CD8-positive, alpha-beta memory T cell (primary cell): ENCODE measurements around the gene AMN1. TPM values are rescaled to one million over a fixed set of nuclear protein-coding genes. Genes with fewer than 3 reads are reported as not detected.
"Not testable (repeated sequence)": the region's sequence is repeated elsewhere in the genome, so short reads cannot be mapped to it uniquely, and the experiment has no call there.

Source experiments
- CTCF ChIA-PET: fragments of 350-600 bp; sonication (Branson Sonifier 250); formaldehyde crosslinking; loops from one replicate; lab custom pipeline; 2021; ENCODE audit warnings: antibody characterized with exemption; lab: Charles Lee
- POLR2A ChIA-PET: fragments of 350-600 bp; sonication (Branson Sonifier 250); formaldehyde crosslinking; loops from one replicate; lab custom pipeline; 2021; ENCODE audit warnings: antibody characterized with exemption; lab: Charles Lee
- DNase-seq, 5 donors: peaks; one replicate each; pipeline versions ENCODE4 v3.0.0 to v3.0.0-alpha.2; 2020 to 2022; ENCODE audit warnings: mixed read lengths in 1 of 5
- H3K27ac ChIP-seq: one replicate; pipeline ENCODE4 v1.7.0; 2013; ENCODE audit warnings: low read depth, mild to moderate bottlenecking, low read length, moderate library complexity
- H3K27me3 ChIP-seq: 2 replicates; pipeline ENCODE4 v1.7.0; 2013; ENCODE audit warnings: low read length, mild to moderate bottlenecking; ENCODE audit not compliant: insufficient read depth, poor library complexity, severe bottlenecking
- H3K36me3 ChIP-seq: 2 replicates; pipeline ENCODE4 v1.7.0; 2013; ENCODE audit warnings: mild to moderate bottlenecking, low read length, moderate library complexity; ENCODE audit not compliant: insufficient read depth
- H3K4me1 ChIP-seq: 2 replicates; pipeline ENCODE4 v1.7.0; 2013; ENCODE audit warnings: mild to moderate bottlenecking, low read length, moderate library complexity; ENCODE audit not compliant: insufficient read depth
- H3K4me3 ChIP-seq: 2 replicates; pipeline ENCODE4 v1.7.0; 2013; ENCODE audit warnings: mild to moderate bottlenecking, low read length
- H3K9me3 ChIP-seq: 2 replicates; pipeline ENCODE4 v1.7.0; 2013; ENCODE audit warnings: mild to moderate bottlenecking, low read length
- H3K27ac Mint-ChIP-seq, 8 donors: one replicate each; pipeline ENCODE4 v1.8.0; 2020 to 2021; ENCODE audit warnings: mixed read lengths in 8 of 8, mild to moderate bottlenecking in 6 of 8, inconsistent platforms in 3 of 8, moderate library complexity in 3 of 8
- H3K27me3 Mint-ChIP-seq, 2 donors: one replicate each; pipeline ENCODE4 v1.8.0; 2020 to 2021; ENCODE audit warnings: mixed read lengths in 2 of 2, mild to moderate bottlenecking in 1 of 2, moderate library complexity in 1 of 2
- H3K36me3 Mint-ChIP-seq, 3 donors: one replicate each; pipeline ENCODE4 v1.8.0; 2020 to 2021; ENCODE audit warnings: mixed read lengths in 3 of 3, inconsistent platforms in 1 of 3, mild to moderate bottlenecking in 1 of 3
- H3K4me1 Mint-ChIP-seq, 3 donors: one replicate each; pipeline ENCODE4 v1.8.0; 2020 to 2021; ENCODE audit warnings: mixed read lengths in 3 of 3, inconsistent platforms in 1 of 3, mild to moderate bottlenecking in 1 of 3
- H3K4me3 Mint-ChIP-seq, 7 donors: one replicate each; pipeline ENCODE4 v1.8.0; 2020 to 2021; ENCODE audit warnings: mixed read lengths in 7 of 7, mild to moderate bottlenecking in 6 of 7, moderate library complexity in 4 of 7, inconsistent platforms in 2 of 7
- H3K9me3 Mint-ChIP-seq, 5 donors: one replicate each; pipeline ENCODE4 v1.8.0; 2020 to 2022; ENCODE audit warnings: mixed read lengths in 5 of 5, mild to moderate bottlenecking in 3 of 5, moderate library complexity in 2 of 5, inconsistent platforms in 1 of 5
- polyA plus RNA-seq: library from polyadenylated mRNA; unstranded; fragments of 300-500 nt; fragmentation: Illumina TruSeq; gene quantifications from one replicate; pipeline ENCODE4 v1.2.3, GENCODE V29; 2021
- total RNA-seq, 2 experiments: library from RNA; stranded (reverse); gene quantifications; one replicate each; pipeline ENCODE4 v1.2.3, GENCODE V29; 2021

The AMN1 gene
- total and polyA plus RNA-seq, 3 experiments from 2014 or later, result 2.6 to 10.9 (median 3.8) TPM

DNA sequence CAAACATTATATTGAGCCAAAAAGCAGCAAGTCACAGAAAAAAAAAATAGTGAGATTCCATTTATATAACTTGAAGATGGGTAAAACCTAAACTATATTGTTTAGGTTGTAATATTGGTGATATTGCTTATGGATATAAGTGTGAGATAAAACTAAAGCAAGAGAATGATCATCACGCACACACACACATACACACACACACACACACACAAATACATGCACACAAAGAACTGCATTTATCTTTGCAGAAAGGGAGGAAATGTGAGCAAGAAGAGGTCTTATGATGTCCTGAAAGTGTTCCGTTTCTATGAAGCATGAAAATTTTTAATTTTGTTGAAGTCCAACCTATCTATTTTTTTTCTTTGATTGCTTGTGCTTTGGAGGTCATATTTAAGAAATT, 16.4 kb upstream of the AMN1 start:
- no peak overlapping the region for H3K4me3 Mint-ChIP-seq
- H3K9me3 Mint-ChIP-seq, result peaks cover 0 to 6% (median 0%) of the 10 kb centered on the region in 5 donors
- H3K4me1 Mint-ChIP-seq, result peaks cover 47 to 56% (median 54%) of the 10 kb centered on the region in 3 donors
- DNase-seq, result no peak
- H3K27me3 Mint-ChIP-seq, result no peaks in the 10 kb centered on the region
- Histone ChIP-seq H3K4me1 (peaks cover 40% of the 10 kb centered on the region), H3K36me3 (no peaks in the 10 kb centered on the region), H3K27me3 (no peaks in the 10 kb centered on the region), H3K27ac (no peak overlapping the region), H3K9me3 (no peaks in the 10 kb centered on the region), H3K4me3 (no peak overlapping the region)
- ChIA-PET CTCF (interaction anchor here (1.1 to 1.2 kb wide), 2 partner anchors 12 to 13 kb away, joined by 3 read pairs; no protein-coding TSS in a partner anchor), POLR2A (interaction anchor here (0.6 kb wide), 1 partner anchor 47 kb away, joined by 4 read pairs; no protein-coding TSS in a partner anchor)
- no peak overlapping the region for H3K27ac Mint-ChIP-seq
- peaks cover 0 to 5% (median 0%) of the 10 kb centered on the region in 3 donors for H3K36me3 Mint-ChIP-seq

DNA sequence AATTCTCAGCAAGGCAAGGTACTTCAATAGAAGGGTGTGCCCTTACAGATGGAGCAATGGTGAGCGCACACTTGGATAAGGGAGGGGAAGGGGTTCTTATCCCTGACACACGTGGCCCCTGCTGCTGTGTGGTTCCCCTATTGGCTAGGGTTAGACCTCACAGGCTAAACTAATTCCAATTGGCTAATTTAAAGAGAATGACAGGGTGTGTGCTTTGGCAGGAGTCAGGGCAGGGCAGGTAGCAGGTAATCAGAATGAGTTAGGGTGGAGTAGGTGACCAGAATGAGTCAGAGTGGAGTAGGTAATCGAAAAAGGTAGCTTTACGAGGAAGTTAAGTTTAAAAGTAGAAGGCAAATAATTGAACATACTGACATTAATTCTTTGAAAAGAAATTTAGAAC, 15.5 kb upstream of the AMN1 start:
- not testable (repeated sequence) for H3K9me3 ChIP-seq, H3K9me3 Mint-ChIP-seq, H3K27ac ChIP-seq, H3K4me3 ChIP-seq, H3K27me3 Mint-ChIP-seq, DNase-seq, H3K36me3 Mint-ChIP-seq, H3K27ac Mint-ChIP-seq, H3K36me3 ChIP-seq, H3K27me3 ChIP-seq, H3K4me3 Mint-ChIP-seq
- ChIA-PET CTCF (interaction anchor here (1.1 kb wide), 1 partner anchor 12 kb away, joined by 3 read pairs; no protein-coding TSS in a partner anchor), POLR2A (interaction anchor here (0.6 kb wide), 1 partner anchor 47 kb away, joined by 4 read pairs; no protein-coding TSS in a partner anchor)
- peaks cover 48 to 54% (median 50%) of the 10 kb centered on the region in 3 donors for H3K4me1 Mint-ChIP-seq
- peaks cover 36% of the 10 kb centered on the region for H3K4me1 ChIP-seq

DNA sequence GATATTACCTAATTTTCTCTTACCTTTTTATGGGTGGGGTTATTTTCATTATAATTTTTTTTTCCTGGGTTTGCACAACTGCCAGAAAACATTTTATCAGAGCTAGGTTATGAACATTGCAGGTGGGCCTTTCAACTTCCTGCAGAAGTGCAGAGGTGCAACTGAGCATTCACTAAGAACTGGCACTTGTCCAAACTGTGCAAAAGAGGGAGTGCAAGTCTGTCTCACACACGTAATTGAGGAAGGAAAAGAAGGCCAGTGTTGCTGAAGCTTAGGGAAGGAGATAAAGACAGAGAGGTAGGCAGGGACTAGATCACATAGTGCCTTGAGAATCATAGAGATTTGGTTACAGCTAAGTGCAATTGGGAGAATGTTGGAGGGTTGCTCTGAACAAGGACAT, 14.1 kb upstream of the AMN1 start:
- Mint-ChIP-seq H3K27me3 (no peaks in the 10 kb centered on the region), H3K27ac (peak overlapping the region in 4 of 8 donors; percentile 19 to 67 (median 32)), H3K9me3 (no peaks in the 10 kb centered on the region), H3K4me1 (peaks cover 42 to 54% (median 46%) of the 10 kb centered on the region in 3 donors), H3K36me3 (peaks cover 0 to 5% (median 0%) of the 10 kb centered on the region in 3 donors), H3K4me3 (peak overlapping the region in 2 of 7 donors; percentile 0 to 2)
- no peak overlapping the region for H3K27ac ChIP-seq
- H3K36me3 ChIP-seq, result no peaks in the 10 kb centered on the region
- no peak overlapping the region for H3K4me3 ChIP-seq
- CTCF ChIA-PET, result no interaction called here
- POLR2A ChIA-PET, result interaction anchor here (0.5 to 0.6 kb wide), 2 partner anchors 20 to 266 kb away, joined by 3 to 4 read pairs; no protein-coding TSS in a partner anchor
- H3K4me1 ChIP-seq, result peaks cover 28% of the 10 kb centered on the region
- no peaks in the 10 kb centered on the region for H3K9me3 ChIP-seq
- no peak for DNase-seq
- no peaks in the 10 kb centered on the region for H3K27me3 ChIP-seq

DNA sequence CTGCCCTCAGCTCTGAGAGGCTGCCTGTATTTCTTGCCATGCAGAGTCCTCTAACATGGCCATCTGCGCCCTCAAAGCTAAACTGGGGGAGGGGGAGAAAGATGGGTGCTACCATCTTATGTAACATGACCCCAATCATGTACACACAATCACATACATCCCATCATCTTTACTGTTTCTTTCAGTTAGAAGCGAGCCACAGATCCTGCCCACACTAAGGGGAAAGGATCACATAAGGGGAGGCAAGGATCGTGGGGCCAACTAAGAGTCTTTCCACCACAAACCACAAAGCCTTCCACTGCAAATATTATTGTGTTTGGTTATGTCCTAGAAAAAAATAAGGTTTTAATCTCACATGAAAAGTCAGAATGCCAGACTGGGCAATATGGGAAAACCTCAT, 11.8 kb upstream of the AMN1 start:
- Histone ChIP-seq H3K36me3 (no peaks in the 10 kb centered on the region), H3K4me1 (peaks cover 45% of the 10 kb centered on the region), H3K27ac (no peak overlapping the region), H3K27me3 (no peaks in the 10 kb centered on the region), H3K4me3 (no peak overlapping the region), H3K9me3 (no peaks in the 10 kb centered on the region)
- Mint-ChIP-seq H3K9me3 (no peaks in the 10 kb centered on the region), H3K27me3 (no peaks in the 10 kb centered on the region), H3K27ac (peak overlapping the region in 1 of 8 donors; percentile 51), H3K36me3 (peaks cover 0 to 5% (median 0%) of the 10 kb centered on the region in 3 donors), H3K4me1 (peaks cover 43 to 61% (median 48%) of the 10 kb centered on the region in 3 donors), H3K4me3 (no peak overlapping the region)
- no peak for DNase-seq
- POLR2A ChIA-PET, result interaction anchor here (0.6 kb wide), 1 partner anchor 132 kb away, joined by 4 read pairs; no protein-coding TSS in a partner anchor
- CTCF ChIA-PET, result interaction anchor here (1.5 kb wide), 1 partner anchor 9 kb away, joined by 4 read pairs; no protein-coding TSS in a partner anchor

DNA sequence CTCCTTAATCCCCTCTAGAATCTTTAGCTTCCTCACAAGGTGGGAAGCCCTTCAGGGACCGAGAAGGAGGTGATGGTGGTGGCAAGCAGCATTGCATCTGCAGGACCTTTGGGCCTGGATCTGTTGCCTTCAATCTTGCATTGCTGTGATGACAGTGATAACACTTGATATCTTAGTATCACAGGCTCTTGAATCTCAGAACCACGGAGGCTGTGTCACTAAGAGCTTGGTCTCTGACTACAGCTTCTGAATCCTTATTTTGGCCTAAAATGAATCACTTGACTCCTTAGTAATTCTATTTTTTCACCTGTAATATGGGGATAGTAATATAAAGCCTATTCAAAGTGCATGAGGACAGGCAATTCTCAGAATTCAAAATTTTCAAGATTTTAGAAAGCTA, 8.9 kb upstream of the AMN1 start:
- Mint-ChIP-seq H3K4me1 (peaks cover 48 to 74% (median 63%) of the 10 kb centered on the region in 3 donors), H3K27ac (peak overlapping the region in 4 of 8 donors; percentile 36 to 98 (median 68)), H3K4me3 (no peak overlapping the region), H3K9me3 (no peaks in the 10 kb centered on the region), H3K36me3 (peaks cover 0 to 5% (median 0%) of the 10 kb centered on the region in 3 donors), H3K27me3 (no peaks in the 10 kb centered on the region)
- ChIA-PET POLR2A (no interaction called here), CTCF (interaction anchor here (0.7 kb wide), 1 partner anchor 56 kb away, joined by 3 read pairs; no protein-coding TSS in a partner anchor)
- no peaks in the 10 kb centered on the region for H3K27me3 ChIP-seq
- no peak overlapping the region for H3K27ac ChIP-seq
- no peak for DNase-seq
- H3K4me3 ChIP-seq, result no peak overlapping the region
- H3K36me3 ChIP-seq, result no peaks in the 10 kb centered on the region
- peaks cover 45% of the 10 kb centered on the region for H3K4me1 ChIP-seq
- no peaks in the 10 kb centered on the region for H3K9me3 ChIP-seq

DNA sequence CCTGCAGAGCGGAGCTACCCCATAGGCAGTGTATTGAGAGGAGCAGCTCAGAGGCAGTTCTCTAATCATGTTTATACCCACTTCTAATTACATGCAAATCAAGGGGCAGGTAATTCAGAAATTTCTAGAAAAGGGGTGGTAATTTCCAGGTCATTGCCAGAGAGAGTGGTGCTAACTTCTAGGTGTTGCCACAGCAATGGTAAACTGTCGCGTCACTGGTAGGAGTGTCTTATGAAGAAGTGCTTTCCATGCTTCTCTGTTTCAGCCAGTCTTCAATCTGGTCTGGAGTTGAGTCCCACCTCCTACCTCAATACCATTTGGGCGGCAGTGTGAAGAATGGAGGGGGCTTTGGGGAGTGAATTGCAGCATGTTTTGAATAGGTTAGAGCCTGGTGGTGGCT, 8.5 kb upstream of the AMN1 start:
- Histone ChIP-seq H3K27ac (no peak overlapping the region), H3K27me3 (no peaks in the 10 kb centered on the region), H3K4me3 (no peak overlapping the region), H3K4me1 (peaks cover 41% of the 10 kb centered on the region), H3K36me3 (no peaks in the 10 kb centered on the region), H3K9me3 (no peaks in the 10 kb centered on the region)
- peaks cover 0 to 5% (median 0%) of the 10 kb centered on the region in 3 donors for H3K36me3 Mint-ChIP-seq
- peaks cover 45 to 71% (median 60%) of the 10 kb centered on the region in 3 donors for H3K4me1 Mint-ChIP-seq
- no peak for DNase-seq
- H3K27ac Mint-ChIP-seq, result peak overlapping the region in 7 of 8 donors; percentile 19 to 98 (median 89)
- H3K4me3 Mint-ChIP-seq, result no peak overlapping the region
- POLR2A ChIA-PET, result no interaction called here
- CTCF ChIA-PET, result interaction anchor here (0.7 kb wide), 1 partner anchor 56 kb away, joined by 3 read pairs; no protein-coding TSS in a partner anchor
- no peaks in the 10 kb centered on the region for H3K9me3 Mint-ChIP-seq
- no peaks in the 10 kb centered on the region for H3K27me3 Mint-ChIP-seq

DNA sequence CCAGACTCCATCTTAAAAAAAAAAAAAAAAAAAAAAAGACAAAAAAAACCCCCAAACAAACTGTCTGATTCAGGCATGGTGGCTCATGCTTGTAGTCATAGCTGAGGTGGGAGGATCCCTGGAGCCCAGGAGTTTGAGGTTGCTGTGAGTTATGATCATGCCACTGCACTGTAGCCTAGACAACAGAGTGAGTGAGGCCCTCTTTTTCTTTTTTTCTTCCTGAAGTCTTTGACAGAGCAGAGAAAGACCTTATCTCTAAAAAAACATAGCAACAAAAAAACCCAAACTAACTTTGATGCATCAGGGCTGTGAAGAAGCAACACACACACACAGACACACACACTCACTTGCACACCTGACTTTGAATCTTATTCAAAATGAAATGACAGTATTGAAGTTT, 7.7 kb upstream of the AMN1 start:
- no peaks in the 10 kb centered on the region for H3K9me3 ChIP-seq
- H3K36me3 ChIP-seq, result no peaks in the 10 kb centered on the region
- Mint-ChIP-seq H3K27me3 (no peaks in the 10 kb centered on the region), H3K4me3 (peak overlapping the region in 2 of 7 donors; percentile 5 to 83), H3K36me3 (peaks cover 0 to 5% (median 0%) of the 10 kb centered on the region in 3 donors), H3K9me3 (peaks cover 0 to 2% (median 0%) of the 10 kb centered on the region in 5 donors), H3K4me1 (peaks cover 38 to 68% (median 57%) of the 10 kb centered on the region in 3 donors), H3K27ac (peak overlapping the region; percentile 28 to 98 (median 82))
- peak in 4 of 5 donors; percentile 39 to 83 (median 73) for DNase-seq
- H3K27me3 ChIP-seq, result no peaks in the 10 kb centered on the region
- H3K27ac ChIP-seq, result peak overlapping the region; percentile 18
- H3K4me1 ChIP-seq, result peaks cover 37% of the 10 kb centered on the region
- CTCF ChIA-PET, result interaction anchor here (0.6 to 1.0 kb wide), 2 partner anchors 13 to 163 kb away, joined by 3 read pairs; no protein-coding TSS in a partner anchor
- POLR2A ChIA-PET, result interaction anchor here (0.6 to 0.7 kb wide), 2 partner anchors 13 to 54 kb away, joined by 4 to 5 read pairs; no protein-coding TSS in a partner anchor
- H3K4me3 ChIP-seq, result no peak overlapping the region
